T-helper 1 cell treated with Interleukin-12 subunit alpha and Interleukin-12 subunit beta and Interleukin-4 antibody, amounts not matched to agents 30 μg/mL and 1 μg/mL, for 36 hours (primary cell): ENCODE data around the gene LZTR1.
"Not testable (repeated sequence)": the region's sequence is repeated elsewhere in the genome, so short reads cannot be mapped to it uniquely, and the experiment has no call there.

Source experiments
- H3K27ac Mint-ChIP-seq: one replicate; pipeline ENCODE4 v1.8.0; 2021; ENCODE audit warnings: mild to moderate bottlenecking, mixed read lengths
- H3K27me3 Mint-ChIP-seq: one replicate; pipeline ENCODE4 v1.8.0; 2021; ENCODE audit warnings: low read depth, mixed read lengths
- H3K36me3 Mint-ChIP-seq: one replicate; pipeline ENCODE4 v1.8.0; 2021; ENCODE audit warnings: low read depth, mixed read lengths
- H3K4me1 Mint-ChIP-seq: one replicate; pipeline ENCODE4 v1.8.0; 2021; ENCODE audit warnings: low read depth, mixed read lengths
- H3K4me3 Mint-ChIP-seq: one replicate; pipeline ENCODE4 v1.8.0; 2021; ENCODE audit warnings: mild to moderate bottlenecking, moderate library complexity, mixed read lengths
- H3K9me3 Mint-ChIP-seq: one replicate; pipeline ENCODE4 v1.8.0; 2021; ENCODE audit warnings: mixed read lengths

LZTR1 gene

DNA sequence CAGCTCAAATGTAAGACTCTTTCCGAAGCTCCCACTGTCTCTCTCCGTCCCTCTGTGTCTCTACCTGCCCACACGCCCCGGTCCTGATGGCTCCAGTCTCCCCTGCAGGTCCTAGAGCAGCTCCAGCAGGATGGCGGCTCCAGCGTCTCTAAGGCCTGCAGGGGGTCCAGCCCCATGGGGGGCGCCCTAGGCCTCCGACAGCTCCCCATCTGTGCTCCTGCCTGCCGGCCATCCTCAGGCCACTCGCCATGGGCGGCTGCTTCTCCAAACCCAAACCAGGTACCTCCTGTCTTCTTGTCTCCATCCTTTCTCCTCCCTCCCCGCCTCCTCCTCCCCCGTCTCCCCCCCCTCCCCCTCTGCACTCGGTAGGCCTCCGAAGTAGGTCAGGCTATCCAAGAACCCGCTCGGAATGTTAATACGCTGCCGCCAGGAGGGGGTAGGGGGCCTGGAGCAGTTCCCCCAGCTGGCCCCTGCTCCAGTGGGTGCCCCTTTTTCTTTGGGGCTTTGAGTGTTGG lies 14.3 kb upstream of the LZTR1 start:
- Mint-ChIP-seq H3K4me3 (no peak overlapping the region), H3K27me3 (peaks cover 31% of the 10 kb centered on the region), H3K36me3 (no peaks in the 10 kb centered on the region), H3K27ac (no peak overlapping the region), H3K9me3 (no peaks in the 10 kb centered on the region), H3K4me1 (peaks cover 6% of the 10 kb centered on the region)

DNA sequence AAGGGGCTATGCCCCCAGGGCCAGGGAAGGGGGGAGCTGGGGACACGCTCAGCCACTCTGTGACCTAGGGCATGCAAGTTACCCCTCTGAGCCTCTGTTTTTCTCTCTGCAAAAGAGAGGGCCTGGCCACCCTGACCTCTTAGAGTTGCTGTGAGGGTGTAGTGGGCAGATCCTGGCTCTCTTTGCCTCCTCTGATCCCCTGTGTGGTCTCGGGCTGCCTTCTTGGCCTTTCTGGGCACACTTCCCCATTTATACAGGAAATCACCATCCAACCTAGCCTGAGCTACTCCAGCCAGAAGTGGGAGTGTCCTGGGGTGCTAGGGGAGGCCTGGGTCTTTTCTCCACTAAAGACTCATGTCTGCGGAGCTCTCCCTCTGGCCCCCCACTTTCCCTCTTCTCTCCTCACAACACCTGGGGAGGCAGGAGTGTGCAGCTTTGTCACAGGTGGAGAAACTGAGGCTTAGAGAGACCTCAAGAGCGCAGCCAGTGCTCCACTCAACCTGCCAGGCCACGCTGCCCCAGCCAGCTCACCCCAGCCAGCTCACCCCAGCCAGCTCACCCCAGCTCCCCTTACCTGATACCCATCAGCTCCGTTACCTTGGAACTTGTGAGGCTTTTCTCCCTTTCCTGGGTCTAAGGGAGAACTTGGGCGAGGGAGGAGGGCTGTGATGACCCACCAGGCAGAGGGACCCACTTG lies 13.7 kb upstream of the LZTR1 start:
- Mint-ChIP-seq H3K36me3 (no peaks in the 10 kb centered on the region), H3K9me3 (no peaks in the 10 kb centered on the region), H3K4me3 (no peak overlapping the region), H3K27me3 (peaks cover 25% of the 10 kb centered on the region), H3K27ac (no peak overlapping the region), H3K4me1 (peaks cover 6% of the 10 kb centered on the region)

DNA sequence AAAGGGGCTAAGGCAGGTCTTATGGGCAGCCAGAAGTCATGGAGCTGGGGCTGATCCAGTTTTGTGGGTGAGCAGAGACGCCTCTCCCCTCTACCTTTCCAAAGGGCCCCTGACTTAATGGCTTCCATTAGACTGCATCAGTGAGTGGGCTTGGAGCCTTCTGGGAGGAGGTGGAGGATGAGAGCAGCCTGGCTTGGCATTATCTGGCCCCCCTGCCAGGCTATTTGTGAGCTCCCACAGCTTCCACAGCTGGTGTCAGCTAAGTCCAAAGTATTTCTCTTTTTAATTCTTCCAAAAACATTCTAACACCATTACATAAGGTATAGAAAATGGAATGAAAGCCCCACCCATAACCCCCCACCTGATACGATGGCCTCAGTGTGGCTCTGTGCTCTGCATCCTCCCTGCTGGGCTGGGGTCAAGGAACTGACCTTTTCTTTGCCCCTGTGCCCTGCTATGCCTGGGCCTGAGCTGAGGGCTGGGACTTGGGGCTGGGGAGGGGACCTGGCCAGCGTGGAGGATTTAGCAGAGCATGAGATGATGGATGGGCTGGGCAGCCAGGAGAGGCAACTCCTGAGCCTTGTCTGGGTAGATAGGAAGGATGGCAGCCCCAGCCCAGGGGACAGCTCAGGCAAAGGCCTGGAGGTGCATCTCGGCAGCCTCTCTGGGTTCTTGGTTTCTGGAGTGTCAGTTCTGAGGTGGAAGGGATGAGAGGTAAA lies 11.0 kb upstream of the LZTR1 start:
- no peak overlapping the region for H3K27ac Mint-ChIP-seq
- H3K36me3 Mint-ChIP-seq: no peaks in the 10 kb centered on the region
- H3K4me3 Mint-ChIP-seq: no peak overlapping the region
- no peaks in the 10 kb centered on the region for H3K9me3 Mint-ChIP-seq
- H3K4me1 Mint-ChIP-seq: no peaks in the 10 kb centered on the region
- H3K27me3 Mint-ChIP-seq: peaks cover 3% of the 10 kb centered on the region

DNA sequence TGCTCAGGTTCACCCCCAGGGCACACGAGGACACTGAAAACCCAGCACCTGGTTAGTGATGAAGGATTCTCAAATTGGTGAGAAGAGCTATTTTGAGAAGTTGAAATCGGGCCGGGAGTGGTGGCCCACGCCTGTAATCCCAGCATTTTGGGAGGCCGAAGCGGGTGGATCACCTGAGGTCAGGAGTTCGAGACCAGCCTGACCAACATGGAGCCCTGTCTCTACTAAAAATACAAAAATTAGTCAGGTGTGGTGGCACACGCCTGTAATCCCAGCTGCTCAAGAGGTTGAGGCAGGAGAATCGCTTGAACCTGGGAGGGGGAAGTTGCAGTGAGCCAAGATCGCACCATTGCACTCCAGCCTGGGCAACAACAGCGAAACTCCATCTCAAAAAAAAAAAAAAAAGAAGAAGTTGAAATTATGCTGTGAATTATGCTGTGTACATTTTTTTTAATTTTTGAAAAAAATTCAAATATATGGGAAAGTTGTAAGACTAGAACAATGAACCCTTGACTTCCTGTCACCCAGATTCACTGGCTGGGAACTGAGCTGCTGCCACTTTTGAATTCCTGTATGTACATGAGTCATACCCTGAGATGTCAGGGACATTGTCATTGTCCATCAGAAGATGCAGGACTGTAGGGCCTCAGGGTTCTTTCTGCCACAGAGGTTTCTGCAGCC lies 9.9 kb upstream of the LZTR1 start:
- not testable (repeated sequence) for H3K27ac Mint-ChIP-seq, H3K4me1 Mint-ChIP-seq, H3K36me3 Mint-ChIP-seq, H3K4me3 Mint-ChIP-seq, H3K27me3 Mint-ChIP-seq, H3K9me3 Mint-ChIP-seq

DNA sequence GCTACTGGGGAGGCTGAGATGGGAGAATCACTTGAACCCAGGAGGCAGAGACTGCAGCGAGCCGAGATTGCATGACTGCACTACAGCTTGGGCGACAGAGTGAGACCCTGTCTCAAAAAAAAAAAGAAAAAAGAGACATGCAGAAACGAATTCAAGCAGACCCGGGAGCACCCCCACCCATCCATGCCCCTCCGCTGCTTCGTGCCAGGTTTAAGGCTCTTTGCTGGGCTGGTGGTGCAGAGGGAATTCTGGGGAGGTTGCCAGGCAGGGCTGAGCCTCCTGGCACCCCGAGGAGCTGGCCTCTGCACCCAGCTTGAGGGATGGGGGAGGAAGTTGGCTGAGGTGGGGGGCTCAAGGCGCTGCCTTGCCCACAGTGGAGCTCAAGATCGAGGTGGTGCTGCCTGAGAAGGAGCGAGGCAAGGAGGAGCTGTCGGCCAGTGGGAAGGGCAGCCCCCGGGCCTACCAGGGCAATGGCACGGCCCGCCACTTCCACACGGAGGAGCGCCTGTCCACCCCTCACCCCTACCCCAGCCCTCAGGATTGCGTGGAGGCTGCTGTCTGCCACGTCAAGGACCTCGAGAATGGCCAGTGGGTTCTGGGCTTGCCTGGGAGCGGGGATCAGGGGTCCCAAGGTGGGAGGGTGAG lies 9.0 kb upstream of the LZTR1 start:
- no peaks in the 10 kb centered on the region for H3K27me3 Mint-ChIP-seq
- no peaks in the 10 kb centered on the region for H3K4me1 Mint-ChIP-seq
- no peak overlapping the region for H3K27ac Mint-ChIP-seq
- H3K4me3 Mint-ChIP-seq: no peak overlapping the region
- no peaks in the 10 kb centered on the region for H3K36me3 Mint-ChIP-seq
- H3K9me3 Mint-ChIP-seq: peaks cover 1% of the 10 kb centered on the region

DNA sequence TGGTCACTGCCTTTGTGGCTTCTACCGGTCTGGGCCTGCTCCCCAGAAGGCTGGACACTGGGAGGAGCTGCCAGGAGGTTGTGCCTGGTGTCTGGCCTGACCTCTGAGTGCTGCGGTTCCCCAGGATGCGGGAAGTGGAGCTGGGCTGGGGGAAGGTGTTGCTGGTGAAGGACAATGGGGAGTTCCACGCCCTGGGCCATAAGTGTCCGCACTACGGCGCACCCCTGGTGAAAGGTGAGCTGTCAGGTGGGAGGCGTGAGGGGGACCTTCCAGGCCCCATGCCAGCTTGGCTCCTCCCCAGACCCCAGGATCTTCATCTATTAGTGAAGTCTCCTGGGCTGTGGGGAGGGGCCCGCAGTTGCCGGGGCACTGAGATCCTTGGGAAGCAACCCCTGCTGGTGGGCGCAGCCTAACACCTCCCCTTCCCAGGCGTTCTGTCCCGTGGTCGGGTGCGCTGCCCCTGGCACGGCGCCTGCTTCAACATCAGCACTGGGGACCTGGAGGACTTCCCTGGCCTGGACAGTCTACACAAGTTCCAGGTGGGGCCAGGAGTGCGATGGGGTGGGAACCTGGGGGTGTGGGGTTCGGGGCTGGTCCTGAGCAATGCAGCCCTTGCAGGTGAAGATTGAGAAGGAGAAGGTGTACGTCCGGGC lies 8.3 kb upstream of the LZTR1 start:
- Mint-ChIP-seq H3K4me1 (no peaks in the 10 kb centered on the region), H3K4me3 (no peak overlapping the region), H3K27me3 (no peaks in the 10 kb centered on the region), H3K36me3 (no peaks in the 10 kb centered on the region), H3K9me3 (peaks cover 8% of the 10 kb centered on the region), H3K27ac (no peak overlapping the region)

DNA sequence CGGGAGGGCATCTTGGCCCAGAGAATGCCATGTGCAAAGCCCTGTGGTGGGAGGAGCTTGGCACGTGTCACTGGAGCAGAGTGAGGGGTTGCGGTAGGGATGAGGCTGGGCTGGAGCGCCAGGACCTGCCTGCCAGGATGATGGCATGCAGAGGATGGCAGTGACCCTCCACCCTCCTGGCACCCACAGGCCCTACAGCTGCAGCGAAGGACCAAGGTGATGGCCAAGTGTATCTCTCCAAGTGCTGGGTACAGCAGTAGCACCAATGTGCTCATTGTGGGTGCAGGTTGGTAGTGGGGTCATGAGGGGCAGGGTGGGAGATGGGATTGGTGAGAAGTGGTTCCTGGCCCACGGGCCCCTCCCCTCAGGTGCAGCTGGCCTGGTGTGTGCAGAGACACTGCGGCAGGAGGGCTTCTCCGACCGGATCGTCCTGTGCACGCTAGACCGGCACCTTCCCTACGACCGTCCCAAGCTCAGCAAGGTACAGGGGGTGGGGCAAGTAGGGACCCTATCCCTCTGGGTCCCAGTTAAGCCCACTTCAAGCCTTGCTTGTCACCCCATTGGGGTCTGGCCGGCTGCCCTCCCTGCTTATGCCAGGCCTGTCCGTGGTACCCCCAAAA lies 7.7 kb upstream of the LZTR1 start:
- Mint-ChIP-seq H3K4me1 (peaks cover 4% of the 10 kb centered on the region), H3K9me3 (peaks cover 12% of the 10 kb centered on the region), H3K27me3 (no peaks in the 10 kb centered on the region), H3K4me3 (no peak overlapping the region), H3K27ac (no peak overlapping the region), H3K36me3 (peaks cover 1% of the 10 kb centered on the region)

DNA sequence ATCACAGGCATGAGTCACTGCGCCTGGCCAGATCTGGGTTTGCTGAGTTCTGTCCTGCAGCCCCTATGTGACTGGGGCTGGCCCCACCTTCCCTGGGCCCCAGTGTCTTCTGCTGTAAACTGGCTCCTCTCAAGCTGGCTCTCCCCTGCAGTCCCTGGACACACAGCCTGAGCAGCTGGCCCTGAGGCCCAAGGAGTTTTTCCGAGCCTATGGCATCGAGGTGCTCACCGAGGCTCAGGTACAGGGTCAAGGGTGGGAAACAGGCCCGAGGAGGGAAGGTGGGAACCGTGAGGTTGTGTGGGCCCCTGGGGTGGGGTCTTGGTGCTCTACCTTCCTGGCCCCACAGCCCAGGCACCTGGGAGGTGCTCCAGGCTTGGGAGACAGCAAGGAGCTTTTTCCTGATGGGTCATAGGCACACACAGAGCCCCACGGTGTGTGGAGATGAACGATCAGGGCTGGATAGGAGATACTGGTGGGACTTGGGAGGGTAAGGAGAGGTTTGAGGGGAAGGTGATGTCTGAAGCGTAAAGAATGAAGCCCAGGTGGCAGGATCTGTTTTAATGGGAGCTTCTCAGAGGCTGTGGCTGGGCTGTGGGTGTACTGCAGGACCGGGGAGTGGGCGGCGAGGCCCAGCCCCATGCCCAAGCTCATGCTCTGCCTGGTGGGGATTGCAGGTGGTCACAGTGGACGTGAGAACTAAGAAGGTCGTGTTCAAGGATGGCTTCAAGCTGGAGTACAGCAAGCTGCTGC lies 6.4 kb upstream of the LZTR1 start:
- Mint-ChIP-seq H3K27ac (no peak overlapping the region), H3K27me3 (no peaks in the 10 kb centered on the region), H3K36me3 (peaks cover 1% of the 10 kb centered on the region), H3K4me3 (no peak overlapping the region), H3K4me1 (peaks cover 9% of the 10 kb centered on the region), H3K9me3 (peaks cover 12% of the 10 kb centered on the region)

DNA sequence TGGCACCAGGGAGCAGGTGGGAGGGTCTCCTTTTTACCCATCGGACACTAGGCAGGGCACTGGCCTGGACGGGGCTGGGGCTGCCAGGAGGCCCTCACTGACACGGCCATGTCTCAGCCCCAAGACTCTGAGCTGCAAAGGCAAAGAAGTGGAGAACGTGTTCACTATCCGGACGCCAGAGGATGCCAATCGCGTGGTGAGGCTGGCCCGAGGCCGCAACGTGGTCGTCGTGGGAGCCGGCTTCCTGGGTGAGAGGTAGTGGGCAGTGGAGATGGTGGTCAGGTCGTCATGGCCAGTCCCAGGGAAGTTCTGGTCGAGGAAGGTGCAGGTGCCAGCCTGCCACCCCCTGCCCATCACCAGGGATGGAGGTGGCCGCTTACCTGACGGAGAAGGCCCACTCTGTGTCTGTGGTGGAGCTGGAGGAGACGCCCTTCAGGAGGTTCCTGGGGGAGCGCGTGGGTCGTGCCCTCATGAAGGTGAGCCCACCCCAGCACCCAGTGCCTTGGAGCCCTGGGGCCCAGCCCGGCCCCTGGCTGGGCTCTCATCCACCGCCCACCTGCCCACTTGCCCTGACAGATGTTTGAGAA lies 5.7 kb upstream of the LZTR1 start:
- peaks cover 12% of the 10 kb centered on the region for H3K9me3 Mint-ChIP-seq
- H3K27me3 Mint-ChIP-seq: no peaks in the 10 kb centered on the region
- peaks cover 1% of the 10 kb centered on the region for H3K36me3 Mint-ChIP-seq
- peaks cover 13% of the 10 kb centered on the region for H3K4me1 Mint-ChIP-seq
- H3K4me3 Mint-ChIP-seq: no peak overlapping the region
- H3K27ac Mint-ChIP-seq: no peak overlapping the region

DNA sequence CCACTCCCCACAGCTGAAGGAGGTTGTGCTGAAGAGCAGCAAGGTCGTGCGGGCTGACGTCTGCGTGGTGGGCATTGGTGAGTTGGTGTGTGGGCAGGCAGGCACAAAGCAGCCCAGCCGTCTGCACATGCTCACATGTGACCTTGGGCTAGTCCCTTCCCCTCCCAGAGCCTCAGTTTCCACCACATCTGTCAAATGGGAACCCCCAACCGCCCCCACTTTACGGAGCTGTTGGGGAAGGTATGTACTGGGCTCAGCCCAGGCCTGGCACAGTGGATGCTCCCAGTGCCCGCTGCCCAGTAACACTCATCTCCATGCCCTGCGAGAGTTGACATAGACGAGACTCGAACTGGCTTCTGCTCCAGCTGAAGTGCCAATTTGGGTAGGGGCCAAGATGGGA lies 5.1 kb upstream of the LZTR1 start:
- peaks cover 16% of the 10 kb centered on the region for H3K4me1 Mint-ChIP-seq
- H3K27me3 Mint-ChIP-seq: no peaks in the 10 kb centered on the region
- peaks cover 12% of the 10 kb centered on the region for H3K9me3 Mint-ChIP-seq
- no peak overlapping the region for H3K4me3 Mint-ChIP-seq
- H3K36me3 Mint-ChIP-seq: peaks cover 1% of the 10 kb centered on the region
- H3K27ac Mint-ChIP-seq: no peak overlapping the region

DNA sequence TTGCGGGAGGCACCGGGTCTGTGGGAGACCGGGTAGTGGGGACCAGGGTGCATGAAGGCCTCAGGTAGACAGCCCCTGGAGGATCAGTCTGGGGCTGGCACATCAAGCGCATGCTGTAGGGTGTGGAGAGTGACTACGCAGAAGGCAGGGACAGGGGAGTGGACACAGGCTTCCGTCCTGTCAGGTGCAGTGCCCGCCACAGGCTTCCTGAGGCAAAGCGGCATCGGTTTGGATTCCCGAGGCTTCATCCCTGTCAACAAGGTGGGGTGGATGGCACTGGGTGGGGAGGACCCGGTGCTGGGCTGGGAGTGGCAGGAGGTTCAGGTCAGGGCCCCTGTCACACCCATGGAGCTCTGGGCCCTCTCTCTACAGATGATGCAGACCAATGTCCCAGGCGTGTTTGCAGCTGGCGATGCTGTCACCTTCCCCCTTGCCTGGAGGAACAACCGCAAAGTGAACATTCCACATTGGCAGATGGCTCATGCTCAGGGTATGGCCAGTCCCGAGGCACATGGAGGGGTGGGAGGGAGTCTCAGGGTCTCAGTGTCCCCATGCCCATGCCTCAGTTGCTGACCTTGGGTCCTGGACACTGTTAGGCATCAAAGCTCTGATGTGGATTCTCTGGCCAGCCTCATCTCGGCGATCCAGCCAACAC lies 4.5 kb upstream of the LZTR1 start:
- peaks cover 18% of the 10 kb centered on the region for H3K4me1 Mint-ChIP-seq
- peaks cover 12% of the 10 kb centered on the region for H3K9me3 Mint-ChIP-seq
- no peaks in the 10 kb centered on the region for H3K27me3 Mint-ChIP-seq
- H3K36me3 Mint-ChIP-seq: peaks cover 1% of the 10 kb centered on the region
- no peak overlapping the region for H3K27ac Mint-ChIP-seq
- no peak overlapping the region for H3K4me3 Mint-ChIP-seq

DNA sequence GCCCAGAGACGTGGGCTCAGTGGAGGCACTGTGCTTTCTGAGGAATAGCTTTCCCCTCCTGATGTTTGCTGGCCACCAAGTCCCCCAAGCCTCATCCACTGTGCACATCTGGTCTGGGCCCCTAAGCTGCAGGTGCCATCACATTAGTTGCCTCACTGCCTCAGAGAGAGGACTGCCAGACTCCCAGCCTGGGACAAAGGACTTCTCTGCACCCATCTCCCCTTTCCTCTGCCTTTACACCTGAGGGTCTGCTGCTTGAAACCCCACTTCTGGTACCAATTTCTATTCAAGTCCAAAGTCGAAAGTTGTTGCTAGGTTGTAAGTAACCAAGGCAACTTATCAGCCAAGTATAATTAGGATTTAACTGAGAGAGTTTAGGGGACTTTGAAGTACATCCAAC lies 3.7 kb upstream of the LZTR1 start:
- no peak overlapping the region for H3K27ac Mint-ChIP-seq
- H3K36me3 Mint-ChIP-seq: peaks cover 1% of the 10 kb centered on the region
- H3K4me1 Mint-ChIP-seq: peaks cover 23% of the 10 kb centered on the region
- H3K27me3 Mint-ChIP-seq: no peaks in the 10 kb centered on the region
- H3K4me3 Mint-ChIP-seq: no peak overlapping the region
- peaks cover 12% of the 10 kb centered on the region for H3K9me3 Mint-ChIP-seq
